Suprapubic skin (tissue), 4 donors: Measurements from ENCODE around the gene TGFBRAP1. TPM values are rescaled to one million over a fixed set of nuclear protein-coding genes. Genes with fewer than 3 reads are reported as not detected.
A peak's percentile ranks its signal among the peaks of the same experiment; 100 is the strongest.

Source experiments
- DNase-seq, 2 donors: peaks; one replicate each; pipeline ENCODE4 v3.0.0-alpha.2; 2019; ENCODE audit warnings: low spot score in 2 of 2
- H3K27ac ChIP-seq: fragments of 200-600 bp; sonication (generic); one replicate; pipeline ENCODE4 v1.5.1; 2019
- H3K27me3 ChIP-seq: fragments of 200-600 bp; sonication (generic); one replicate; pipeline ENCODE4 v1.5.1; 2019
- H3K36me3 ChIP-seq: fragments of 200-600 bp; sonication (generic); one replicate; pipeline ENCODE4 v1.5.1; 2019
- H3K4me1 ChIP-seq: fragments of 200-600 bp; sonication (generic); one replicate; pipeline ENCODE4 v1.5.1; 2019
- H3K4me3 ChIP-seq: fragments of 200-600 bp; sonication (generic); one replicate; pipeline ENCODE4 v1.5.1; 2019; ENCODE audit warnings: mild to moderate bottlenecking
- H3K9me3 ChIP-seq: fragments of 200-600 bp; sonication (generic); one replicate; pipeline ENCODE4 v1.5.1; 2019
- CTCF ChIP-seq, 2 donors: fragments of 200-600 bp in 1 of 2; fragments of 450-650 bp in 1 of 2; sonication (generic) in 1 of 2; IDR thresholded peaks; one replicate each; pipeline ENCODE4 v1.5.1; 2016 to 2019; ENCODE audit warnings: antibody characterized with exemption in 2 of 2, mild to moderate bottlenecking in 1 of 2, moderate library complexity in 1 of 2
- EP300 ChIP-seq: sonication (generic); formaldehyde crosslinking; IDR thresholded peaks from one replicate; pipeline ENCODE4 v1.6.1; 2017; ENCODE audit warnings: antibody characterized with exemption
- POLR2A ChIP-seq, 2 donors: fragments of 450-650 bp; IDR thresholded peaks; one replicate each; pipeline ENCODE4 v1.6.1; 2017; ENCODE audit warnings: antibody characterized with exemption in 2 of 2, mild to moderate bottlenecking in 2 of 2, moderate library complexity in 2 of 2
- POLR2AphosphoS5 ChIP-seq, 3 donors: sonication (generic); formaldehyde crosslinking; IDR thresholded peaks; one replicate each; pipeline ENCODE4 v1.6.1; 2017; ENCODE audit warnings: antibody characterized with exemption in 3 of 3
- WGBS: methylation state at CpG from one replicate; pipeline ENCODE4 v1.1.5; 2018; 5-methylcytosine and 5-hydroxymethylcytosine counted together
- total RNA-seq, 4 donors: library from RNA; depleted of rRNA; stranded (reverse); fragments of >200 nt; gene quantifications; one replicate each; pipeline ENCODE4 v1.1.0, GENCODE V29; 2016

TGFBRAP1 gene
- 10 to 100 TPM; 31.0 to 38.1 (median 36.9) TPM for total RNA-seq

- H3K4me3 ChIP-seq: peak within 1 kb of the TSS; percentile 84
- H3K27ac ChIP-seq: peak within 1 kb of the TSS; percentile 93
- no peaks in the 10 kb centered on the region for H3K9me3 ChIP-seq
- 13% methylated on average over 7 of the region's 101 CpGs for WGBS
- no peaks in the 10 kb centered on the region for H3K27me3 ChIP-seq
- H3K36me3 ChIP-seq: no peaks in the 10 kb centered on the region
- no peak for TF ChIP-seq EP300
- peak in 1 of 2 donors; percentile 52 for TF ChIP-seq POLR2A (IDR thresholded peaks at IDR 0.05)
- peak in 1 of 2 donors; percentile 82 for DNase-seq
- peaks cover 32% of the 10 kb centered on the region for H3K4me1 ChIP-seq
Observed at GRCh38 chr2:105329561-105330495, at the start of gene TGFBRAP1. TGFBRAP1 (minus strand) TSS chr2:105329735; CDS start chr2:105308301, 21,434 bp downstream.

DNA sequence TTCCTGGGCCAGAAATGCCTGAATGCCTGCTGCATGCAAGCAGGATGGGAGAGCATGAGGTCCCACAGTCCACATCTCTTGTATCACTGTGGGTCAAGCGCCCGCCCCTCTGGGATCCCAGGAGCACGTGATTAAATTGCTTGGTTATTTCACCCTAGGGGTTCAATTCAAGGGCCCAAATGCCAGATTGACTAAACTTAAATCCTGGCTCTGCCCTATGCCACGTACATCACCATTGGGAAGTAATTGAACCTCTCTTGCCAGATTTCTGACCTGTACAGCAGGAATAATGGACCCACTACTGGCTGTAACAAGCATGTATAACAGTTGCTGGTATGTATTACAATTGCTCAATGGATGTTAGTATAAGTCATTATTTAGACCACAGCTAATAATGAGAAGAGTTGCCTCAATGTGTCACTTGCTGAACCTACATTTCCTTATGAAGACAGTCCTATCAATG lies 49.4 kb upstream of the TGFBRAP1 start:
- DNase-seq: peak in 1 of 2 donors; percentile 42
- TF ChIP-seq CTCF (IDR thresholded peaks at IDR 0.05): no peak
- TF ChIP-seq POLR2AphosphoS5 (IDR thresholded peaks at IDR 0.05): no peak
- TF ChIP-seq POLR2A (IDR thresholded peaks at IDR 0.05): no peak
- TF ChIP-seq EP300: no peak
- H3K9me3 ChIP-seq: no peaks in the 10 kb centered on the region
- H3K4me3 ChIP-seq: no peak overlapping the region
- peaks cover 81% of the 10 kb centered on the region for H3K4me1 ChIP-seq
- peaks cover 4% of the 10 kb centered on the region for H3K36me3 ChIP-seq
- no peak overlapping the region for H3K27ac ChIP-seq
- H3K27me3 ChIP-seq: no peaks in the 10 kb centered on the region
- WGBS: 89% methylated on average over 3 of the region's 4 CpGs

DNA sequence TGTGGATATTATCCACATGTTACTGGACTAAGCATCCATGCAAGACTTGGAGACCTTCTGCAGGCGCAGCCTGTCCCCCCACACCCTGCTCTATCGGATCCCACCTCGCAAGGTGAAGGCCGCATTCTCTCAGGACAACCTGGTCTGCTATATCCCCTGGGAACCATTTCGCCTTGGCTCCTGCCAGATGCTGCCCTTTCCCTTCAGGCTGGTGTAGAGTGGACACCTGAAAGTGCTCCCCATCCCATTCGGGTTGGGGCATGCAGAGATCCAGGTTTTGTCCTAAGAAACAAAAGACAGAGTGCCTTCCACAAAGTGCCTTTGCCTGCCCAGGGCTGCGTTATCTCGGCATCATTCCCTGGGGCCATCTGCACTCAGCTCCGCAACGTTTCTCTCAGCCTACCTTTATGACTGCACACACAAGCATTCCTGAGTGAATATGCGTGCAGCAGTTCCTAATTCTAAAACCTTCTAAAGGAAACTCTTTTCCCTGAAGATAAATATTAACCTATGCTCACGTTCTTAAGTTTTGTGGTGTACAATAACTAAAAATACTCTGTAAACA lies 48.8 kb upstream of the TGFBRAP1 start:
- H3K4me1 ChIP-seq: peaks cover 87% of the 10 kb centered on the region
- H3K9me3 ChIP-seq: no peaks in the 10 kb centered on the region
- no peak overlapping the region for H3K4me3 ChIP-seq
- H3K27me3 ChIP-seq: no peaks in the 10 kb centered on the region
- TF ChIP-seq EP300 (no peak), POLR2A (IDR thresholded peaks at IDR 0.05) (no peak), POLR2AphosphoS5 (IDR thresholded peaks at IDR 0.05) (no peak), CTCF (IDR thresholded peaks at IDR 0.05) (no peak)
- H3K36me3 ChIP-seq: peaks cover 4% of the 10 kb centered on the region
- peak in 1 of 2 donors; percentile 27 for DNase-seq
- H3K27ac ChIP-seq: no peak overlapping the region
- 74% methylated on average over 12 of the region's 12 CpGs for WGBS

DNA sequence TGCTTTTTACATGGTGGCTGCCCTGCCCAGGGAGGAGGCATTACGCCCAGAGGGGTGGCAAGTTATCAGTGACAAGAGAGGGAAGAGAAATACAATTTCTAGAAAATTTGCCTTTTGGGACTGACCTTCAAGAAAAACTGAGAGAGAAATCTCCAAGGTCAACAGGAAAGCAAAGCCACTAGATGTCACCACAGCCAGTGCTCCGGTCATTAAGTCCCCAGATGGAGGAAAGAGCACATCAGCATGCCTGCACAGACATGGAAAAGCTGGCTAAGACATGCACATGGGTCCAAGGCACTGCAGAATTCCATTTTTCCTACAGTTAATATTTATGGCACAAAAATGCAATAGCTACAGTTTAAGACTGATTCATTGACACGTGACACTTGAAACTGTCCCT lies 48.3 kb upstream of the TGFBRAP1 start:
- Histone ChIP-seq H3K27ac (no peak overlapping the region), H3K27me3 (no peaks in the 10 kb centered on the region)
- DNase-seq: peak in 1 of 2 donors; percentile 6

GRCh38 chr2:105376789-105377240 lies 47.3 kb upstream of the TGFBRAP1 start:
- no peak for TF ChIP-seq EP300
- no peak for TF ChIP-seq POLR2A (IDR thresholded peaks at IDR 0.05)
- no peak for TF ChIP-seq CTCF (IDR thresholded peaks at IDR 0.05)
- TF ChIP-seq POLR2AphosphoS5 (IDR thresholded peaks at IDR 0.05): no peak
- H3K9me3 ChIP-seq: no peaks in the 10 kb centered on the region
- no peaks in the 10 kb centered on the region for H3K27me3 ChIP-seq
- 72% methylated on average over 5 of the region's 5 CpGs for WGBS
- peaks cover 97% of the 10 kb centered on the region for H3K4me1 ChIP-seq
- H3K36me3 ChIP-seq: no peaks in the 10 kb centered on the region
- no peak overlapping the region for H3K4me3 ChIP-seq
- H3K27ac ChIP-seq: peak overlapping the region; percentile 68
- no peak for DNase-seq

More for the DNA sequence above, 48.3 kb upstream of the TGFBRAP1 start:
- Histone ChIP-seq H3K4me3 (no peak overlapping the region), H3K4me1 (peaks cover 92% of the 10 kb centered on the region), H3K9me3 (no peaks in the 10 kb centered on the region), H3K36me3 (peaks cover under 1% of the 10 kb centered on the region)
- TF ChIP-seq POLR2A (IDR thresholded peaks at IDR 0.05): no peak
- no peak for TF ChIP-seq CTCF (IDR thresholded peaks at IDR 0.05)
- no peak for TF ChIP-seq EP300
- TF ChIP-seq POLR2AphosphoS5 (IDR thresholded peaks at IDR 0.05): no peak
- WGBS: 58% methylated on average over 3 of the region's 3 CpGs
